Transverse colon (tissue), 3 donors: ENCODE data around the gene KCNE4.

Source experiments
- POLR2A ChIP-seq: fragments of 450-650 bp; IDR thresholded peaks from one replicate; pipeline ENCODE4 v1.6.1; 2016; ENCODE audit warnings: antibody characterized with exemption, mild to moderate bottlenecking, moderate library complexity
- TF ChIP-seq, protein P1 (sequence below), 5 experiments: fragments of 200-600 bp in 3 of 5; fragments of 450-650 bp in 2 of 5; sonication (generic) in 3 of 5; IDR thresholded peaks; 1 replicate in 2 of 5; 2 replicates in 3 of 5; pipeline ENCODE4 v1.5.1; 2016 to 2017; ENCODE audit warnings: antibody characterized with exemption in 5 of 5, inconsistent platforms in 3 of 5, mild to moderate bottlenecking in 2 of 5, moderate library complexity in 1 of 5

DNA sequence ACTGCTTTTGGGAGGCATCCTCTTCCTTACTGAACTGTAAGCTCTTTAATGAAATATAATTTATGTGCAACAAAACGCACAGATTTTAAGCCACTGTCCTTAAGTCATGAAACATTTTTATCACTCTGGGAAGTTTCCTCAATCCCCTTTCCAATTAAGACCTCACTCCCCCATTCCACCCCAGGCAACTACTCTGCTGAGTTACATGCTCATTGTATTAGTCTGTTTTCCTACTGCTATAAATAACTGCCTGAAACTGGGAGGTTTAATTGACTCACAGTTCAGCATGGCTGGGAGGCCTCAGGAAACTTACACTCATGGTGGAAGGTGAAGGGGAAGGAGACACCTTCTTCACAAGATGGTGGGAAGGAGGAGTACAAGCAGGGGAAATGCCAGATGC lies 46.5 kb upstream of the KCNE4 start:
- TF ChIP-seq, protein P1, sequence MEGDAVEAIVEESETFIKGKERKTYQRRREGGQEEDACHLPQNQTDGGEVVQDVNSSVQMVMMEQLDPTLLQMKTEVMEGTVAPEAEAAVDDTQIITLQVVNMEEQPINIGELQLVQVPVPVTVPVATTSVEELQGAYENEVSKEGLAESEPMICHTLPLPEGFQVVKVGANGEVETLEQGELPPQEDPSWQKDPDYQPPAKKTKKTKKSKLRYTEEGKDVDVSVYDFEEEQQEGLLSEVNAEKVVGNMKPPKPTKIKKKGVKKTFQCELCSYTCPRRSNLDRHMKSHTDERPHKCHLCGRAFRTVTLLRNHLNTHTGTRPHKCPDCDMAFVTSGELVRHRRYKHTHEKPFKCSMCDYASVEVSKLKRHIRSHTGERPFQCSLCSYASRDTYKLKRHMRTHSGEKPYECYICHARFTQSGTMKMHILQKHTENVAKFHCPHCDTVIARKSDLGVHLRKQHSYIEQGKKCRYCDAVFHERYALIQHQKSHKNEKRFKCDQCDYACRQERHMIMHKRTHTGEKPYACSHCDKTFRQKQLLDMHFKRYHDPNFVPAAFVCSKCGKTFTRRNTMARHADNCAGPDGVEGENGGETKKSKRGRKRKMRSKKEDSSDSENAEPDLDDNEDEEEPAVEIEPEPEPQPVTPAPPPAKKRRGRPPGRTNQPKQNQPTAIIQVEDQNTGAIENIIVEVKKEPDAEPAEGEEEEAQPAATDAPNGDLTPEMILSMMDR (IDR thresholded peaks at IDR 0.05): no peak
- TF ChIP-seq POLR2A: no peak
